SK-N-SH treated with all-trans-retinoic acid at 6 μM for 48 hours (cell line): ENCODE measurements around the gene AMPH.

Experiments
- ATAC-seq: fragments of 200-7000 bp; cut with Tn5 transposase; 3 replicates; pipeline ENCODE4 v1.9.1; 2020; ENCODE audit warnings: mild to moderate bottlenecking, moderate library complexity
- ARNTL ChIP-seq: fragments of 450-650 bp; formaldehyde crosslinking; IDR thresholded peaks from 2 replicates; pipeline ENCODE4 v1.5.0; 2020; ENCODE audit warnings: low read depth, mild to moderate bottlenecking, moderate library complexity, borderline replicate concordance
- BACH2 ChIP-seq: fragments of 250-450 bp; sonication (Bioruptor Pico); IDR thresholded peaks from 2 replicates; pipeline ENCODE4 v1.9.0; 2021; ENCODE audit warnings: mild to moderate bottlenecking, borderline replicate concordance
- CREB5 ChIP-seq: fragments of 250-450 bp; sonication (Bioruptor Pico); IDR thresholded peaks from 2 replicates; pipeline ENCODE4 v1.5.1; 2020; ENCODE audit warnings: low read depth, mild to moderate bottlenecking, moderate library complexity
- CSDC2 ChIP-seq: fragments of 250-450 bp; sonication (Bioruptor Pico); IDR thresholded peaks from 2 replicates; pipeline ENCODE4 v1.5.0; 2020; ENCODE audit warnings: mild to moderate bottlenecking, moderate library complexity
- CSRNP3 ChIP-seq: fragments of 250-450 bp; sonication (Bioruptor Pico); IDR thresholded peaks from 2 replicates; pipeline ENCODE4 v1.5.1; 2021; ENCODE audit warnings: mild to moderate bottlenecking, moderate library complexity
- ESRRG ChIP-seq: fragments of 250-450 bp; sonication (Bioruptor Pico); IDR thresholded peaks from 2 replicates; pipeline ENCODE4 v1.6.1; 2021; ENCODE audit warnings: mild to moderate bottlenecking
- GLIS3 ChIP-seq: fragments of 250-450 bp; sonication (Bioruptor Pico); IDR thresholded peaks from 2 replicates; pipeline ENCODE4 v1.5.0; 2020; ENCODE audit warnings: mild to moderate bottlenecking, moderate library complexity
- ISL1 ChIP-seq: fragments of 250-450 bp; sonication (Bioruptor Pico); IDR thresholded peaks from 2 replicates; pipeline ENCODE4 v2.1.2; 2022; ENCODE audit warnings: mild to moderate bottlenecking, moderate library complexity
- OSR1 ChIP-seq: fragments of 250-450 bp; sonication (Bioruptor Pico); IDR thresholded peaks from 2 replicates; pipeline ENCODE4 v1.8.0; 2022; ENCODE audit warnings: moderate library complexity, mild to moderate bottlenecking, inconsistent platforms
- PATZ1 ChIP-seq: fragments of 250-450 bp; sonication (Bioruptor Pico); IDR thresholded peaks from 2 replicates; pipeline ENCODE4 v1.8.0; 2020; ENCODE audit warnings: mild to moderate bottlenecking, moderate library complexity, borderline replicate concordance
- POU6F1 ChIP-seq: fragments of 250-450 bp; sonication (Bioruptor Pico); IDR thresholded peaks from 2 replicates; pipeline ENCODE4 v1.8.0; 2021; ENCODE audit warnings: low read depth, mild to moderate bottlenecking, moderate library complexity, borderline replicate concordance
- PPARA ChIP-seq: fragments of 250-450 bp; sonication (Bioruptor Pico); IDR thresholded peaks from 2 replicates; pipeline ENCODE4 v1.5.0; 2020; ENCODE audit warnings: mild to moderate bottlenecking, borderline replicate concordance
- RARB ChIP-seq: fragments of 250-450 bp; sonication (Bioruptor Pico); IDR thresholded peaks from 2 replicates; pipeline ENCODE4 v1.8.0; 2021; ENCODE audit warnings: mild to moderate bottlenecking, moderate library complexity
- SNAI2 ChIP-seq: fragments of 250-450 bp; sonication (Bioruptor Pico); IDR thresholded peaks from 2 replicates; pipeline ENCODE4 v1.5.0; 2020; ENCODE audit warnings: mild to moderate bottlenecking, moderate library complexity
- TCF4 ChIP-seq: fragments of 250-450 bp; sonication (Bioruptor Pico); IDR thresholded peaks from 2 replicates; pipeline ENCODE4 v1.8.0; 2021; ENCODE audit warnings: mild to moderate bottlenecking, moderate library complexity, borderline replicate concordance
- TOX ChIP-seq: fragments of 250-450 bp; sonication (Bioruptor Pico); IDR thresholded peaks from 2 replicates; pipeline ENCODE4 v1.8.0; 2021; ENCODE audit warnings: mild to moderate bottlenecking, moderate library complexity, borderline replicate concordance
- TSHZ2 ChIP-seq: fragments of 250-450 bp; sonication (Bioruptor Pico); IDR thresholded peaks from 2 replicates; pipeline ENCODE4 v1.5.0; 2020; ENCODE audit warnings: mild to moderate bottlenecking, moderate library complexity
- ZC3H10 ChIP-seq: fragments of 250-450 bp; sonication (Bioruptor Pico); IDR thresholded peaks from 2 replicates; pipeline ENCODE4 v1.5.1; 2021; ENCODE audit warnings: mild to moderate bottlenecking, moderate library complexity
- ZFP3 ChIP-seq: fragments of 250-450 bp; sonication (Bioruptor Pico); IDR thresholded peaks from 2 replicates; pipeline ENCODE4 v1.5.0; 2020; ENCODE audit warnings: mild to moderate bottlenecking, moderate library complexity
- ZFP30 ChIP-seq: fragments of 450-650 bp; formaldehyde crosslinking; IDR thresholded peaks from 2 replicates; pipeline ENCODE4 v1.5.0; 2022; ENCODE audit warnings: mild to moderate bottlenecking, moderate library complexity
- ZNF565 ChIP-seq: fragments of 450-650 bp; formaldehyde crosslinking; conservative IDR thresholded peaks from 2 replicates; pipeline ENCODE4 v1.5.0; 2020; ENCODE audit warnings: low read depth, mild to moderate bottlenecking, moderate library complexity
- ZNF70 ChIP-seq: fragments of 450-650 bp; formaldehyde crosslinking; IDR thresholded peaks from 2 replicates; pipeline ENCODE4 v1.5.0; 2020; ENCODE audit warnings: mild to moderate bottlenecking, moderate library complexity
- ZNF8 ChIP-seq: fragments of 450-650 bp; formaldehyde crosslinking; IDR thresholded peaks from 2 replicates; pipeline ENCODE4 v1.5.0; 2020; ENCODE audit warnings: mild to moderate bottlenecking, moderate library complexity

AMPH gene

GRCh38 chr7:38565289-38565688 lies 65.9 kb downstream of the AMPH start:
- no peak for ATAC-seq
- TF ChIP-seq PATZ1 (no peak), TSHZ2 (CRISPR knock-in tag) (no peak), TCF4 (CRISPR knock-in tag) (no peak), BACH2 (no peak), ZC3H10 (CRISPR knock-in tag) (no peak), SNAI2 (CRISPR knock-in tag) (no peak), GLIS3 (CRISPR knock-in tag) (no peak), ARNTL (no peak), POU6F1 (CRISPR knock-in tag) (no peak)

GRCh38 chr7:38563741-38564140 lies 67.4 kb downstream of the AMPH start:
- no peak for TF ChIP-seq GLIS3 (CRISPR knock-in tag)
- TF ChIP-seq TCF4 (CRISPR knock-in tag), result no peak
- TF ChIP-seq PPARA, result no peak
- no peak for TF ChIP-seq CREB5
- TF ChIP-seq RARB, result no peak
- no peak for TF ChIP-seq ZNF565 (CRISPR knock-in tag)
- no peak for ATAC-seq

- TF ChIP-seq TOX (CRISPR knock-in tag) (no peak), ISL1 (CRISPR knock-in tag) (no peak), PPARA (no peak), GLIS3 (CRISPR knock-in tag) (no peak), ZFP30 (no peak), RARB (no peak), TSHZ2 (CRISPR knock-in tag) (no peak), TCF4 (CRISPR knock-in tag) (no peak), CREB5 (no peak), CSDC2 (CRISPR knock-in tag) (no peak), ARNTL (no peak), BACH2 (no peak), ZFP3 (no peak), ZNF8 (CRISPR knock-in tag) (no peak), ZNF70 (CRISPR knock-in tag) (no peak), CSRNP3 (CRISPR knock-in tag) (no peak), ESRRG (CRISPR knock-in tag) (no peak), ZC3H10 (CRISPR knock-in tag) (no peak), OSR1 (no peak)
- ATAC-seq, result no peak
These were observed 70.0 kb downstream of the AMPH start for GRCh38 chr7:38561166-38561565.
